GM19455 (cell line): ENCODE measurements around the gene RASAL1.
"Not testable (repeated sequence)": the region's sequence is repeated elsewhere in the genome, so short reads cannot be mapped to it uniquely, and the experiment has no call there.

Experiments used
- ATAC-seq: cut with Tn5 transposase; IDR thresholded peaks from one replicate; pipeline ENCODE4 v1.9.1; 2021; ENCODE audit not compliant: unreplicated experiment

The RASAL1 gene

DNA sequence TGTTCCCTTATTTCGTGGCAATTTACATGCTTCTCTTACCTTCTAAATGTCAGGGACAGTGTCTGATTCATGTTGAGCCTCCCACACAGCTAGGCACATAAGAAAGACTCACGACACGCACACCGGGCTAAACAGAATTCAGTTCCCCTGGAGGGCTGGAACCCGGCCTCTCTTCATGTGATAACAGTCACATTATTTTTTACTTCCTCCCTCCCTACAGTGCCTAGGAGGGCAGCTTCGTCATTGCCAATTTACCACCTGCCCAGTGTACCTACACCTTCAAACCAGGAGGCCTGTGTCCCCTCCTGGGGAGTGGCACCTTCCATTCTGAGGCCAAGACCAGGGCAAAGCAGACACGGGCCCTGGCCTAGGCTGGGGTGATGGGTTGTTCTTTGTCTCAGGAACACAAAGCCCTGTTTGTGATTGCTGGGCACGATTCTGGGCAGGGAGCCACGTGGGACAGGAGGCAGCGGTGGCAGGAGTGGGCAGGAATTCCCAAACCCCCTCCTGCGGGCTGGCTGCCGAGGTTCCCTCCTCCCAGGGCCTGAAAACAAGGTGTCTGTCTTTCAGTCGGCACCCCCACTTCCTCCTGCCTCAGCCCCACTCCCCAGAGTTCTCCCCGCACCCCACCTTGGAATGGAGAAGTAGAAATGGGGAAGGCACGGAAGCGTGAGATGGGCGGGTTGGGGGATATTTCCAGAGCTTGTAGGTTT, 6.8 kb upstream of the RASAL1 start:
- no peak for ATAC-seq

- ATAC-seq, result not testable (repeated sequence)
Observed at GRCh38 chr12:113141716-113142115, 6.2 kb upstream of the RASAL1 start.

DNA sequence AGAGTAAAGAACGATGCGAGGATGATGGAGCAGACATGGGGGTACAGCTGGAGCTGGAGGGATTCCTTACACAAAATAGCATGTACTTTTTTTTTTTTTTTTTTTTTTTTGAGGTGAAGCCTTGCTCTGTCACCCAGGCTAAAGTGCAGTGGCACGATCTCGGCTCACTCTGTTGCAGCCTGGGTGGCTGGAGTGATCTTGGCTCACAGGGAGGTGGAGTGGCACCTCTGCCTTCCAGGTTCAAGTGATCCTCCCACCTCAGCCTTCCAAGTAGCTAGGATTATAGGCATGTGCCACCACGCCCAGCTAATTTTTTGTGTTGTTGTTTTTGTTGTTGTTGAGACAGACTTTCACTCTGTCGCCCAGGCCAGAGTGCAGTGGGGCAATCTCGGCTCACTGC, 5.1 kb upstream of the RASAL1 start:
- no peak for ATAC-seq

- ATAC-seq, result no peak
Observed at GRCh38 chr12:113138826-113139225, 3.3 kb upstream of the RASAL1 start.

GRCh38 chr12:113137861-113138783, 2.6 kb upstream of the RASAL1 start:
- no peak for ATAC-seq

DNA sequence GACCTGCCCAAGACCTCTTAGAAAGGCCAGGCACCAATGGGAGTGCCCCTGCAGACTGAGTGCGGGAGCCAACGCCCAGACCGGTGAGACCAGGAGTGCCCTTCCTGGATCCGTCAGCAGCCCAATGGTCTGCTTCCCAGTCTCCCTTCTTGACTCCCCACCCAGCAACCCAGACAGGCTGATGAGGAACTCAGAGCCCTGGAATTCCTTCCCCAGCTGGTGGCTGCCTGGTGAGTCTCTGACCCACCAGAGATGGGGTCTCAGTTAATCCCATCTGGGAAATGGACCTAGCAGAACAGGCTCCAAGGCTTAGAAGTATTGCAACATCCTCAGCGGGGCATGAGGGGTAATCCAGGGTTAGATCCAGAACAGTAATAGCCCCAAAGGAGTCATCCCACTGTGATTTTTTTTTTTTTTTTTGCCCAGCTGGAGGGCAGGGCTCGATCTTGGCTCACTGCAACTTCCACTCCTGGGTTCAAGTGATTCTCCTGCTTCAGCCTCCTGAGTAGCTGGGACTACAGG, 1.5 kb upstream of the RASAL1 start:
- ATAC-seq, result no peak

GRCh38 chr12:113136128-113136989, 798 bp upstream of the RASAL1 start:
- no peak for ATAC-seq

DNA sequence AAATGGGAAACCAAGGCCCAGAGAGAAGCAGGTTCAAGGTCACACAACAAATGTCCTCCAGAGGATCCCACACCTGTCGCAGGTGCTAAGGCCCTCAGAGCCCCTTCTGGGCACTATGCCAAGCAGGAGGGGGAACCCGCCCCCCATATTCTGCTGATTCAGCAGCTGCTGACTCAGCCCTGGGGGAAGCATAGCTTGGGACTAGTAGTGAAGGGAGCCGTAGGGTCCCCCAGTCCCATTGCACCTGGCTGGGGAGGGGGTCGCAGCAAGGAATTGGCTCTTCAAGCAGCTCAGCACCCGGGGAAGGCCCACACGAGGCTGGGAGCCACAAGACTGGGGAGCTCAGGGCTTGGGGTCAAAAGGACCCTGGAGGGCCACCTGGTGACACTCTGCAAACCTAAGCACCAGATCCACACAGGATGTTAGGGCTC, 1.0 kb downstream of the RASAL1 start:
- no peak for ATAC-seq

GRCh38 chr12:113134071-113134470, 1.5 kb downstream of the RASAL1 start:
- no peak for ATAC-seq

- no peak for ATAC-seq
Observed at GRCh38 chr12:113133666-113134065, 1.9 kb downstream of the RASAL1 start.

- no peak for ATAC-seq
Observed at GRCh38 chr12:113133036-113133435, 2.5 kb downstream of the RASAL1 start.

- ATAC-seq, result no peak
Observed at GRCh38 chr12:113131556-113131955, 4.0 kb downstream of the RASAL1 start.

DNA sequence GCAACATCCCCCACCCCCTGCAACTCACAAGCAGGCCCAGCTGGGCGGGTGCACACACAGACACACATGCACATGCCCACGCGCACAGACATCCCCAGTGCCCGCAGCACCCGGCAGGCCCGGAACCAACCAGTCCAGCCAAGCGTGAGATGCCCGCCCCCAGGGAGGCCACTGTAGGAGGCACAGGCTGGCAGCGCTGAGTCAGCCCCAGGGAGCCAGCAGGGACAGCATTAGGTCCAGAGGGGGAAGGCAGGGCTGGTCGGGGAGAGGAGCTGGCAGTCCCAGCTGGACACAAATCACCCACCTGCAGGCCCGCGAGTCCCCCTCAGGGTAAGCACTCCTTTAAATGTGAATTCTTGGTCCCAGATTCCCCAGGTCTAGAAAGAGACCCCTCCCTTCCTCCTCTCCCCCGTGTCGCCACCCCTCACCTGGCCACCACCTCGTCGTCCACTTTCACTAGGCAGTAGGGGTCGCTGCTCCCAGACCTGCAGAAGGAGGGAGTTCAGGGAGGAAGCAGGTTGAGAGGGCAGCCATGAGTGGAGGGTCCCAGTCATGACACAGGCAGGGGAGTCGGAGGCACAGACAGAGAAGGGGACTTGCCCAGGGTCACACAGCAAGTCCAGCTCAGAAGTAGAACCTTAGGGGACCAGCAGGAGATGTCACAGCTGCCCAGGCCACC, 5.0 kb downstream of the RASAL1 start:
- no peak for ATAC-seq

DNA sequence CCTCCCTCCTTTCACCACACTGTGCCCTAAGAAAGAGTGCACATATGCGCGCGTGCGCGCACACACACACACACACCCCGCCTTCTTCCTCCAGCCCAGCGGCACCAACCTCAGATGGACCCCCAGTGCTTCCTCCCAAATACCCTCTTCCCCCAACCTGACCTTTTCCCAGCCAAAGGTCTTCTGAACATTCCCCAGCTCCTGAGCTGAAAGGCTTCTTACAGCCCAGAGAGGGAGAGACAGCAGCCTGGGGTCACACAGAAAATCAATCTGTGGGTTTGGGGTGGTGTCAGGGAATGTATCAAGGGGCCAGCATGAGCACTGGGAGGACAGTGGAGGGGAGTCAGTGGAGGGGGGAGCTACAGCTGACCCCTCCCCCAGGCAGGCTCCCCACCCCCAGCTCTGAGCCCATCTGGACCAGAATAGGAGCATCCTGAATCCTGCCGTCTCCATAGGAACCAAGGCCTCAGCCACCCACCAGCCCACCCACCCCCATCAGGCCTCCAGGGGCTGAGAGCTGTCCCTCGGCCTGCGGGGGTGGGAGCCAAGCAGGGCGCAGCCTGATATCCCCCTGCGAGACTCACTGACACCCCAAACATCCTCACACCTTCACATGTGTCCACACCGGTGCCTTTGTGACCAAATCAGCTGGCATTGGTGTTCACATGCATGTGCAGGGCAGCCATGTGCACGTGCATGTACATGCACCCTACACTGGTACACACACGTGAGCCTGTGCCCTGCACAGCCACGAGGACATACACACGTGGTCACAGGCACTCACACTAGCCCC, 5.7 kb downstream of the RASAL1 start:
- no peak for ATAC-seq

DNA sequence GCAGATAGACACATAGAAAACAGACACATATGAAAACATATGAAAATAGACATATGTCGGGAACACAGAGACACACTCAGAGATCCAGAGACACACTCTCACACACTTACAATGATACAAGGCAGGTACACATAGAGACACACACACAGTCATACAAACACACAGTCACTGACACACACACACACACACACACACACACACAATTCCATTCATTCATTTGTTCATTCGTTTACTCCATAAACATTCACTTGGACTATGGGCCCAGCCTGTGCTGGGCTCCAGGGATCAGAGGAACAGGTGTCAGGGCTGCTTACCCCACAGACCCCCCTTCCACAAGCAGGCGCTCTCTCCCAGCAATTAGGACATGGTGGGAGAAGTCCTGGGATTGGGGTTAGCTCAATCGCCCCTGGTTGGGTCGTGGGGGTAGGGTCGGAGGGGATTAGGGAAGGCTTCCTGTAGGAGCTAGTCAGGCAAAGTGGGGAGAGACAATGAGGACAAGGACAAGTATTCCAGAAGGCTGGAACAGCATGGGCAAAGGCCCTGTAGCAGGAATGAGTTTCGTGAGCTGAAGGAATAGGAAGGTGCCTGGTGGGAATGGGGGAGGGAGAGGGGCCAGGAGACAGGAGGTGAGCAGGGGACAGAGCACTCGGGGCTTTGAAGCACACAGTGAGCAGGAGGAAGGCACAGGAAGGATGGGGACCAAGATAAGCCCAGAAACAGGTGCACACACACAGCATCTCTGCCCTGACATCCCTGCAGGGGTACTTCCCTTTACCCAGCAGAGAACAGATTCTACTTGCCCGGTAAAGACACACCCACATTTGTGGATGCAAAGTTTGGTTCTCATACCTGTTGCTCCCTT, 6.5 kb downstream of the RASAL1 start:
- ATAC-seq, result no peak

- no peak for ATAC-seq
Observed at GRCh38 chr12:113127791-113128199, 7.8 kb downstream of the RASAL1 start.

DNA sequence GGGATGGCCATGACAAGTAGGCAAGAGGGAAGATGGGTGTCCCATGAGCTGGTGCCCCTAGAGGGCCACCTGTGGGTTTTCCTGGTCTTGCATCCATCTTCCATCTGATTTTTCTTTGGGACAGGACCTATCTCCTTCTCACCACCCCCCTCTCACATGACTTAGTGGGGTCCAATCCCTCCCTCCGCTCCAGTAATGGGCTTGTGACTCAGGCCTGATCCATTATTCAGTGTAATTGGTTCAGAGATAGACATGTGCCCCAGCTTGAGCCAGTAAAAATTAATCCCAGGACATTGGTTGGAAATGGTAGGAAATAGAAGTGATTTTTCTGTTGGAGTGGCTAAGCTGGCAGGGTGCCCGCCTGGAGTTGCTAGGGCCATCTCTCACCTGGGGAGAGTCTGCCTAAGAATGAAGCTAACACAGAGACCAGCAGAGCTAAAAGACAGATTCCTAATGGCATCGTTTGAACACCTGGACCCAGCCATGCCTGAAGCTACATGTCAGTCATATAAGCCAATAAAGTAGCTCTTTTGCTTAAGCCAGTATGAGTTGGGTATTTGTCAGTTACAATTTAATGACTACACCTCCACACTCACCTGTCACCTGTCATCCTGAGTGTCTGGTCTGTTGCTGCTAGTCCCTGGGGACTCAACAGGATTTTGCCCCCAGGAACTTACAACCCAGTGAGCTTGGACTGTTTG, 14.7 kb downstream of the RASAL1 start:
- ATAC-seq, result no peak
